Activated CD8-positive, alpha-beta memory T cell treated with anti-CD3 and anti-CD28 coated beads, Interleukin-2, amount 10 ng/mL, durations not matched to agents 7 days and 5 days (primary cell): ENCODE data around the gene KCNH3. TPM values are rescaled to one million over a fixed set of nuclear protein-coding genes. Genes with fewer than 3 reads are reported as not detected.
A peak's percentile ranks its signal among the peaks of the same experiment; 100 is the strongest.

ENCODE experiments used
- ATAC-seq: fragments of 150-1000 bp; cut with Tn5 transposase; one replicate; pipeline ENCODE4 v1.10.0; 2021; ENCODE audit warnings: moderate library complexity
- CTCF ChIA-PET: fragments of 350-600 bp; sonication (Branson Sonifier 250); formaldehyde crosslinking; loops from one replicate; lab custom pipeline; 2021; ENCODE audit warnings: antibody characterized with exemption; lab: Charles Lee
- DNase-seq: peaks from one replicate; pipeline ENCODE4 v3.0.0-alpha.2; 2020
- H3K27ac Mint-ChIP-seq: one replicate; pipeline ENCODE4 v1.8.0; 2021; ENCODE audit warnings: mild to moderate bottlenecking, mixed read lengths
- H3K27me3 Mint-ChIP-seq: one replicate; pipeline ENCODE4 v1.8.0; 2021; ENCODE audit warnings: mixed read lengths
- H3K36me3 Mint-ChIP-seq: one replicate; pipeline ENCODE4 v1.8.0; 2021; ENCODE audit warnings: mild to moderate bottlenecking, mixed read lengths
- H3K4me1 Mint-ChIP-seq: one replicate; pipeline ENCODE4 v1.8.0; 2021; ENCODE audit warnings: mixed read lengths
- H3K4me3 Mint-ChIP-seq: one replicate; pipeline ENCODE4 v1.8.0; 2021; ENCODE audit warnings: mild to moderate bottlenecking, moderate library complexity, mixed read lengths
- H3K9me3 Mint-ChIP-seq: one replicate; pipeline ENCODE4 v1.8.0; 2022; ENCODE audit warnings: low read depth, mixed read lengths
- total RNA-seq, 2 experiments: library from RNA; stranded (reverse); gene quantifications; one replicate each; pipeline ENCODE4 v1.2.3, GENCODE V29; 2021

Gene KCNH3
- total RNA-seq, 2 experiments from 2014 or later = 1.1 to 1.2 TPM

DNA sequence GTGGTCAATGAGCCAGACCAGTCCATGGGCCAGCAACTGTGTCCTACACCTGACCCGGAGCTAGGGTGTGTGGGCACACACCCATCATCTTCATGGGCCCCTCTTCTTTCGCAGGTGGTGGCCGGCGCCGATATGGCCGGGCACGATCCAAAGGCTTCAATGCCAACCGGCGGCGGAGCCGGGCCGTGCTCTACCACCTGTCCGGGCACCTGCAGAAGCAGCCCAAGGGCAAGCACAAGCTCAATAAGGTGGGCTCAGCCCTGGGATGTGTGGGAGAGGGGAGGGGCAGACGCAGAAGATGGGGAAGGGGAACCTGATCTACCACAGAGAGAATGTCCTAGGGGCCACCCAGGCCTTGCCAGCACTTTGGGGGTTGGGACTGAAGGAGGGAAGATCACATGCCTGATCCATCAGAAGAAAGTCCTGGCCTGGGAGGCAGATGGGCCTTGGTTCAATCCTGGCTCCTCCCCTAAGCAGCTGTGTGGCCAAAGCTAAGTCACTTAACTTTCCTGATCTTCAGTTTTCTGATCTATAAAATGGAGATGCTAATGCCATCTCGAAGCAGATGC lies 3.8 kb downstream of the KCNH3 start:
- no peaks in the 10 kb centered on the region for H3K9me3 Mint-ChIP-seq
- ATAC-seq = no peak
- H3K36me3 Mint-ChIP-seq = no peaks in the 10 kb centered on the region
- DNase-seq = no peak
- H3K4me1 Mint-ChIP-seq = peaks cover 14% of the 10 kb centered on the region
- H3K27ac Mint-ChIP-seq = no peak overlapping the region
- H3K4me3 Mint-ChIP-seq = no peak overlapping the region
- peaks cover 44% of the 10 kb centered on the region for H3K27me3 Mint-ChIP-seq
- CTCF ChIA-PET = interaction anchor here (0.7 to 2.1 kb wide), 4 partner anchors 10 to 195 kb away, joined by 3 to 7 read pairs (median 3); no protein-coding TSS in a partner anchor

DNA sequence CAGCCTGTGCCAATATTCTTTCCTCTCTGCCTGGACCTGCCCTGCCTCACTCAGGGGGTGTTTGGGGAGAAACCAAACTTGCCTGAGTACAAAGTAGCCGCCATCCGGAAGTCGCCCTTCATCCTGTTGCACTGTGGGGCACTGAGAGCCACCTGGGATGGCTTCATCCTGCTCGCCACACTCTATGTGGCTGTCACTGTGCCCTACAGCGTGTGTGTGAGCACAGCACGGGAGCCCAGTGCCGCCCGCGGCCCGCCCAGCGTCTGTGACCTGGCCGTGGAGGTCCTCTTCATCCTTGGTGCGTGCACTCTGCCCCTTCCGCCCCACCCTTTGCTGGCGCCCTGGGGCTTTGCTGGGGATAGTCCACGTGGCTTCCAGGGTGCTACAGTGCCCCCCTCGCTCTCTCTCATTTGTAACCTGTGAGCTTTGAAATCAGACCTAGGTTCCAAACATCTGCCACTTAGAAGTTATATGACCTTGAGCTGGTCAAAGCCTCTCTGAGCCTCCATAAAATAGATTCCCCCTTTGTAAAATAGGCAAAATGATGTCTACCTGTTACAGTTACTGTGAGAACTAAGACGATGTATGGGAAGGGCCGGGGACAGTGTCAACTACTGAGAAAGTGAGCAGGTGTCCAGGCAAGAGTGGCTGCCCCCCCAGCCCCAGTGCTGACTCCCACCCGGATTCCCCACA lies 4.5 kb downstream of the KCNH3 start:
- H3K27me3 Mint-ChIP-seq = peaks cover 44% of the 10 kb centered on the region
- no peak for ATAC-seq
- H3K4me1 Mint-ChIP-seq = peaks cover 14% of the 10 kb centered on the region
- DNase-seq = no peak
- no peak overlapping the region for H3K4me3 Mint-ChIP-seq
- H3K27ac Mint-ChIP-seq = no peak overlapping the region
- H3K9me3 Mint-ChIP-seq = no peaks in the 10 kb centered on the region
- H3K36me3 Mint-ChIP-seq = no peaks in the 10 kb centered on the region
- CTCF ChIA-PET = interaction anchor here (0.7 to 2.1 kb wide), 4 partner anchors 10 to 196 kb away, joined by 3 to 7 read pairs (median 3); no protein-coding TSS in a partner anchor

GRCh38 chr12:49543914-49544815 lies 5.3 kb downstream of the KCNH3 start:
- Mint-ChIP-seq H3K9me3 (no peaks in the 10 kb centered on the region), H3K4me1 (peaks cover 17% of the 10 kb centered on the region), H3K27me3 (peaks cover 47% of the 10 kb centered on the region), H3K27ac (no peak overlapping the region), H3K4me3 (no peak overlapping the region), H3K36me3 (no peaks in the 10 kb centered on the region)
- CTCF ChIA-PET = interaction anchor here (0.6 to 2.1 kb wide), 6 partner anchors 10 to 211 kb away, joined by 3 to 7 read pairs (median 4); partner anchors contain the start of gene PRPF40B
- ATAC-seq (no peak), DNase-seq (no peak)

GRCh38 chr12:49545815-49546214 lies 7.0 kb downstream of the KCNH3 start:
- Mint-ChIP-seq H3K4me3 (no peak overlapping the region), H3K36me3 (no peaks in the 10 kb centered on the region), H3K27me3 (peaks cover 44% of the 10 kb centered on the region), H3K4me1 (peaks cover 9% of the 10 kb centered on the region), H3K27ac (no peak overlapping the region), H3K9me3 (no peaks in the 10 kb centered on the region)
- CTCF ChIA-PET = interaction anchor here (1.3 to 3.2 kb wide), 2 partner anchors 35 to 198 kb away, joined by 4 to 12 read pairs; no protein-coding TSS in a partner anchor
- DNase-seq = no peak
- ATAC-seq = no peak

- Mint-ChIP-seq H3K27ac (no peak overlapping the region), H3K4me3 (no peak overlapping the region), H3K36me3 (no peaks in the 10 kb centered on the region), H3K27me3 (peaks cover 42% of the 10 kb centered on the region), H3K9me3 (no peaks in the 10 kb centered on the region), H3K4me1 (peaks cover 9% of the 10 kb centered on the region)
- ATAC-seq = no peak
- CTCF ChIA-PET = interaction anchor here (3.2 kb wide), 1 partner anchor 34 kb away, joined by 12 read pairs; no protein-coding TSS in a partner anchor
- DNase-seq = no peak
These were observed 7.7 kb downstream of the KCNH3 start for GRCh38 chr12:49546481-49546880.

- peaks cover 42% of the 10 kb centered on the region for H3K27me3 Mint-ChIP-seq
- no peak overlapping the region for H3K27ac Mint-ChIP-seq
- DNase-seq (no peak), ATAC-seq (no peak)
- H3K36me3 Mint-ChIP-seq = no peaks in the 10 kb centered on the region
- H3K4me1 Mint-ChIP-seq = peaks cover 9% of the 10 kb centered on the region
- no peaks in the 10 kb centered on the region for H3K9me3 Mint-ChIP-seq
- no peak overlapping the region for H3K4me3 Mint-ChIP-seq
- CTCF ChIA-PET = interaction anchor here (0.7 to 3.2 kb wide), 2 partner anchors 33 to 187 kb away, joined by 3 to 12 read pairs; no protein-coding TSS in a partner anchor
These were observed 8.4 kb downstream of the KCNH3 start for GRCh38 chr12:49547090-49547690.

- Mint-ChIP-seq H3K36me3 (no peaks in the 10 kb centered on the region), H3K4me3 (peak overlapping the region; percentile 63), H3K4me1 (peaks cover 6% of the 10 kb centered on the region), H3K27ac (no peak overlapping the region), H3K27me3 (peaks cover 39% of the 10 kb centered on the region), H3K9me3 (no peaks in the 10 kb centered on the region)
- DNase-seq (no peak), ATAC-seq (no peak)
- CTCF ChIA-PET = interaction anchor here (0.8 to 0.9 kb wide), 2 partner anchors 14 to 31 kb away, joined by 3 to 4 read pairs; no protein-coding TSS in a partner anchor
These were observed 9.6 kb downstream of the KCNH3 start for GRCh38 chr12:49548481-49548821.

GRCh38 chr12:49548822-49549648 lies 10.2 kb downstream of the KCNH3 start:
- peak; percentile 47 for ATAC-seq

DNA sequence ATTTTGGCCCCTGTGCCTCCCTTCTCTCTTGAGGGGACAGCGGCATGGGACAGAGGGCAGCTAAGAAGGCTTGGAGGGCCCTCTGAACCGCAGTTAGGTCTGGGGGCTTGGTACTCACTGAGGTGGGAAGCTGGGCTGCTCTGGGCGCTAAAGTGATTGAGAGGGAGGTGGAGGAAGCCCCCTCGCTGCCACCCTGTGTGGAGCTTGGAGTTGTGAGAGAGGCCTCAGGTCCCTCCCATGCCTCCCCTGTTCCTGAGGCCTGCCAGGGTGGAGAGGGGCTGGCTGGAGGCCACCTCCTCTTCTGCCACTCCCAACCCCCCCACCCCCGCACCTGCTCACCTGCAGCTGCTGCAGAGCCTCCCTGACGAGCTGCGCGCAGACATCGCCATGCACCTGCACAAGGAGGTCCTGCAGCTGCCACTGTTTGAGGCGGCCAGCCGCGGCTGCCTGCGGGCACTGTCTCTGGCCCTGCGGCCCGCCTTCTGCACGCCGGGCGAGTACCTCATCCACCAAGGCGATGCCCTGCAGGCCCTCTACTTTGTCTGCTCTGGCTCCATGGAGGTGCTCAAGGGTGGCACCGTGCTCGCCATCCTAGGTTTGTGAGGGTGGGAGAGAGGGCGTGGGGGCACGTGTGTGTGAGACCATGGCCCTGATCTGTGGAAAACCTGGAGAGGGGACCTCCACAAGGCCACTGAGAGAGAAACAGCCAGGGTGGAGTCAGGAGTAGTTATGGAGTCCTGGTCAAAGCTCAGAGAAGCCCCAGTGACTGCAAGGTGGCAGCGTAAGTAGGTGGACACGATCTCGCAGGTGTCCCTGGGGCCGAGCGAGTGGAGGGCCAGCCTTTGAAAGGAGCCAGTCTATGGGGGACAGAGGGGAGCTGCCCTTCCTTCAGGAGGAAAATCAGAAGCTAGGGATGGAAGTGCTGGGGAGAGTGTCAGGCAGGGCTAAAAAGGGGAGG lies 11.2 kb downstream of the KCNH3 start:
- no peak overlapping the region for H3K27ac Mint-ChIP-seq
- peaks cover 37% of the 10 kb centered on the region for H3K27me3 Mint-ChIP-seq
- no peaks in the 10 kb centered on the region for H3K36me3 Mint-ChIP-seq
- H3K4me3 Mint-ChIP-seq = peak overlapping the region; percentile 12
- peaks cover 6% of the 10 kb centered on the region for H3K4me1 Mint-ChIP-seq
- CTCF ChIA-PET = interaction anchor here (1.0 to 7.9 kb wide), 3 partner anchors 14 to 86 kb away, joined by 3 to 96 read pairs (median 56); partner anchors contain the start of gene MCRS1
- DNase-seq (no peak), ATAC-seq (no peak)
- H3K9me3 Mint-ChIP-seq = no peaks in the 10 kb centered on the region

More at GRCh38 chr12:49548822-49549648, 10.2 kb downstream of the KCNH3 start:
- H3K27me3 Mint-ChIP-seq = peaks cover 39% of the 10 kb centered on the region
- H3K4me1 Mint-ChIP-seq = peaks cover 6% of the 10 kb centered on the region
- H3K36me3 Mint-ChIP-seq = no peaks in the 10 kb centered on the region
- H3K4me3 Mint-ChIP-seq = peak overlapping the region; percentile 63
- H3K27ac Mint-ChIP-seq = peak overlapping the region; percentile 42
- CTCF ChIA-PET = interaction anchor here (0.8 to 6.9 kb wide), 3 partner anchors 15 to 32 kb away, joined by 3 to 96 read pairs (median 4); no protein-coding TSS in a partner anchor
- DNase-seq = no peak
- H3K9me3 Mint-ChIP-seq = no peaks in the 10 kb centered on the region

DNA sequence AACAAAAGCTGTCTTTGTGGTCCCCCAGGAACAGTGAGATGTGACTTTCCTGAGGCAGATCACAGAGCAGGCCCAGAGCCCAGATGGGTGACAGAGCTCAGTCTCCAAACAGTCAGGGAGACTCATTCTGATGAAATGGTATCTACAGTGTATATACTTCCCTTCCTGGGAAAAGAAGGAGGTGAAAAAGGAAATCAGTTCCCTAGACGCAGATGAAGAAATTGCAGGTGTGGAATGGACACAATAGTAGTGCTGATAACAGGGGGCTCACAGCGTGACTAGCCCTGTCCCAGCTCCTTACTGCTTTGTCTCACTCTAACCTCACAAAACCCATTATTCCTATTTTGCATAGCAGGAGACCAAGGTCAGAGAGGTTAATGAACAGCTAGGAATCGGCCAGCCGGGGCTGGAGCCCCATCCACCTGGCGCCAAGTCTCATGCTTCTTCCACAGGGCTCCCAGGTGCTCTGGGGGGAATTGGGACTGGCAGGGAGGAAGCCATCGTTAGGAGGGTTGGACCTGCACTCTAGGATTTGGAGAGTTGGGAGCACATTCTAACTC lies 11.9 kb downstream of the KCNH3 start:
- H3K27ac Mint-ChIP-seq = no peak overlapping the region
- CTCF ChIA-PET = interaction anchor here (1.0 to 7.9 kb wide), 3 partner anchors 13 to 86 kb away, joined by 3 to 96 read pairs (median 56); partner anchors contain the start of gene MCRS1
- H3K9me3 Mint-ChIP-seq = no peaks in the 10 kb centered on the region
- DNase-seq = no peak
- no peak overlapping the region for H3K4me3 Mint-ChIP-seq
- H3K36me3 Mint-ChIP-seq = no peaks in the 10 kb centered on the region
- peaks cover 6% of the 10 kb centered on the region for H3K4me1 Mint-ChIP-seq
- H3K27me3 Mint-ChIP-seq = peaks cover 35% of the 10 kb centered on the region
- ATAC-seq = no peak

DNA sequence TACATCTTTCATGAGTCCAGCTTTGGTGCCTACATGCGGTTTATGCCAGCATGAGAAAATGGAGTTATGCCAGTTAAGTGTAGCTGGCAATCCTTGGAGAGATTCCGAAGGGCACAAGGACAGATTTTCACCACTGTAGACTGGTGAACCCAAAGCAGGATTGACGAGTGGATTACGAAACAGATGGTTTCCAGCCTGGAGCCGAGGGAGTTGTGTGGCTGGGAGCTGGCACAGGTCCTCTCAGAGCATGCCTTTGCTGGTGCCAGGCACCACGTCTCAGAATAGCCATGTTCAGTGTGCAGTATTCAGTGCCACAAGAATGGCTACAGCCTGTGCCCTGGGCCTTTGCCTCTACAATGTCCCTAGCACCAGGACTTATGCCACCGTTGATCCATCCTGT lies 13.2 kb downstream of the KCNH3 start:
- Mint-ChIP-seq H3K9me3 (no peaks in the 10 kb centered on the region), H3K27ac (no peak overlapping the region), H3K36me3 (no peaks in the 10 kb centered on the region), H3K4me1 (peaks cover 6% of the 10 kb centered on the region), H3K4me3 (no peak overlapping the region), H3K27me3 (peaks cover 28% of the 10 kb centered on the region)
- CTCF ChIA-PET = interaction anchor here (1.3 to 7.9 kb wide), 6 partner anchors 12 to 193 kb away, joined by 3 to 96 read pairs (median 14); partner anchors contain the start of genes KCNH3 and MCRS1
- no peak for ATAC-seq
- DNase-seq = no peak
